GM19193 (cell line): ENCODE results near the gene PI16.

ENCODE experiments used
- POLR2A ChIP-seq: IDR thresholded peaks from 4 replicates; pipeline ENCODE4 v1.6.1; 2011; ENCODE audit not compliant: insufficient read depth, insufficient read length; ENCODE audit errors: extremely low read depth

The PI16 gene

DNA sequence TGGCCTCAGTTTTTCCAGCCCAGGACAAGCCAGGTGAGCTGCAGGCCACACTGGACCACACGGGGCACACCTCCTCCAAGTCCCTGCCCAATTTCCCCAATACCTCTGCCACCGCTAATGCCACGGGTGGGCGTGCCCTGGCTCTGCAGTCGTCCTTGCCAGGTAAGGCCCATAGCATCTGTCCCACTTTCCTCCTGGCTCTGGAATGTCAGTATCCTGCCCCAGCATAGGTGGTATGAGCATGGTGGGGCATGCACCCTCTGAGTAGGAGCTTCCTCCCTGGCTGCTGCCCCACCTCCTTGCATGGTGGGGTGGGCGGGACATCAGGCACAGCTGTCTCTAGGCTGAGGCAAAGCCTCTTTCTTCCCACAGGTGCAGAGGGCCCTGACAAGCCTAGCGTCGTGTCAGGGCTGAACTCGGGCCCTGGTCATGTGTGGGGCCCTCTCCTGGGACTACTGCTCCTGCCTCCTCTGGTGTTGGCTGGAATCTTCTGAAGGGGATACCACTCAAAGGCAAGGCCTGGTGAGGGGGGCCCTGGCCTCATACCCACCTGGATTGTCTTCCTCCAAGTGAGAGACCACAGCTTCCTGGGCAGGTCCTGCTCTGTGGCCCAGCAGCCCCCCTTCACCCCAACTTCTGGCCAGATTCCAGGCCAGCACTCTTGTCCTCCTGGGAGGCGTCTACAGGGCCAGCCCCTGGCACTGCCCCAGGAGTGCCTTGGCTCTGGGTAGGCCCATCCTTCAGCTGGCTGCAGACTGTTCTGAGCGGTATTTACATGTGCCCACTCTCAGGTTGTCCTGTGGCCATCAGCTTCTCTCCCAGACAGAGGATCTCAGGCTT lies 9.1 kb downstream of the PI16 start:
- no peak for TF ChIP-seq POLR2A

GRCh38 chr6:36964349-36964748 lies 9.8 kb downstream of the PI16 start:
- no peak for TF ChIP-seq POLR2A

- TF ChIP-seq POLR2A: no peak
Measured at GRCh38 chr6:36964908-36965307, 10.4 kb downstream of the PI16 start.

- peak; percentile 29 for TF ChIP-seq POLR2A
Measured at GRCh38 chr6:36967301-36967700, 12.8 kb downstream of the PI16 start.

DNA sequence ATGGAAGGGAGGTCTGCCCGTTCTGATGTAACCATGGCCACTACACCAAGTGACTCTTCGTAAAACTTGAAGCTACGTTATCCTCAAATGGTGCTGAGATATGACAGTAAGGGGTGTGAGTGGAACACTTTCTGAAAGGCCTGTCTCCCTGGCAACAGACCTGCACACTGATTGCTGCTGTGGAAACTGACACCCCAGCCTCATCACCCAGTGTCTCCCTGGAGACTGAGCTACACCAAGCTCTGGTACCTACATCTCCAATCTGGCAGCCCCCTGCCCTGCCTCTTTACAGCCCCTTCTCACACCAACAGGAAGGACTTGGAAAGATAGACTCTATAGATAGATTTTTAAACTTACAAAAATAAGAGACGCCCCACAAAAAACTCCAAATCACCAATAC lies 13.2 kb downstream of the PI16 start:
- TF ChIP-seq POLR2A: no peak

DNA sequence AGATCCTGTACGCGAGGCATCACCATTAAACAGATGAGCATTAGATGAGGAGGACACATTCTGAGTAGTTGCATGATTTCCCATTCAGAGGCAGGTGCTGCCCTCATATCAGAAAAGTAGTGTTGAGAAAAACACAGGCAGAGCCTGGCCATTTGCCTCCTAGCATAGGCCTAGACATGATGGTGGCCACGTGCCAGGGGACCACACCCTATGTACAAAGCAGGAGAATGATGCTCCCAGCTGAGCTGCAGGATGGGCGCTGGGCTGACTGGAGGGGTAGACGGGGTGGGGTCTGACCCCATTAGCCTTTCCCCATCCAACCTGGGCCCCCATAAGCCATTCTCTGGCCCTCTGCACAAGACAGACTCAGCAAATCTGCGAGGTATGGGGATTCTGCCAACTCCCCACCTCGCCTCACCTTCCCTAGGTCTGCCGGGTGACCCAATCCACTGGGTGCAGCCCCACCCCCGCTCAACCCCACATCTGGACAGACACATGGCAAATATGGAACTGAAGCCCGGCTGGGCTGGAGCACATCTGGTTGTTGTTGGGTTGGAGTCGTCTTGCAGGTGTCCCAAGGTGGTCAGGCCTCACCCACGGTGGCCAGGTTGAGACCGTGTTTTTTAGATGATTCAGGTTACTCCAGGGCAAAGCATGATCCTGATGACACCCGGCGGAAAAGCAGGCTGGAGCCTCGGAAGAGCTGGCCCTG lies 13.9 kb downstream of the PI16 start:
- TF ChIP-seq POLR2A: no peak

- no peak for TF ChIP-seq POLR2A
Measured at GRCh38 chr6:36969240-36969691, 14.7 kb downstream of the PI16 start.

GRCh38 chr6:36969988-36970891 lies 15.7 kb downstream of the PI16 start:
- TF ChIP-seq POLR2A: no peak

DNA sequence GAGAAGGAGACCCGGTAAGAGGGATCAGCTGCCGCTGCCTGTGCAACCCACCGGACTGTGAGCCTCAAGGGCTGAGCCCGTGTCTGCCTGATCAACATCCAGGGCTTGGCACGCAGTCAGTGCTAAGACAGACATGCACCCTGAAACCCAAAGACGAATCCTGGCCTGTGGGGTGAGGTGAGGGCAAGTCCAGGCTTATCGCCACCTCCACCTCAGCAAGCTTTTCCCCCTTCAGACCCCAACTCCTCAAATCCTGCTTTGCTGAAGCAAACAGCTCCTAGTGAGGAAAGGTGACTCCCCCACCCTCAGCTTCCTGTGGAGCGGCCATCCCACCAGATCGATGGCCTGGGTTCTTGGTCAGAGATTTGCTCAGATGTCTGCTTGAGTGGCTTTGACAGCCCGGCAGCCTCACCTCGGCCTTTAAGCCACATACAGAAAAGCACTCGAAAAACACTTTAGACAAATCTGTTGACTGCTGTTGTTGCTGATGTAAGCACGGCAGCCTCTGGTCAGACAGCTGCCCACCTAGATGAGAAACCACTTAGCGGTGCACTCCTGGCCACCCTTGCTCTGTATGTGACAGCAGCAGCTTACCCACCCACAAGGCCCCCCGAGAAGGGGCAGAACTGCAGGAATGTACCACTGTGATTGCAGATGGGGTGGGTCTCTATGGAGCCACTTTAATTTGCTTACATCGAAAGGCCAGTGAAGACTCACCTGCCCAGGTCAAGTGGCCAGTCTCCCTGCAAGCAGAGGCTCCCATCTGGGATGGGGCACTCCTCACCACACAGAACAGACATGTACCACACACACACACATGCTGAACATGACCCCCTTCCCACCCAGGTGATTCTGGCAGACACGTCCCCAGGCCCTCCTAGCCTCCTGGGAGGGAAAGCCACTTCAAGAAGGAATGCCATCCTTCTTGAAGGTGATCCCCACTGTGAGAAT lies 16.6 kb downstream of the PI16 start:
- TF ChIP-seq POLR2A: no peak

DNA sequence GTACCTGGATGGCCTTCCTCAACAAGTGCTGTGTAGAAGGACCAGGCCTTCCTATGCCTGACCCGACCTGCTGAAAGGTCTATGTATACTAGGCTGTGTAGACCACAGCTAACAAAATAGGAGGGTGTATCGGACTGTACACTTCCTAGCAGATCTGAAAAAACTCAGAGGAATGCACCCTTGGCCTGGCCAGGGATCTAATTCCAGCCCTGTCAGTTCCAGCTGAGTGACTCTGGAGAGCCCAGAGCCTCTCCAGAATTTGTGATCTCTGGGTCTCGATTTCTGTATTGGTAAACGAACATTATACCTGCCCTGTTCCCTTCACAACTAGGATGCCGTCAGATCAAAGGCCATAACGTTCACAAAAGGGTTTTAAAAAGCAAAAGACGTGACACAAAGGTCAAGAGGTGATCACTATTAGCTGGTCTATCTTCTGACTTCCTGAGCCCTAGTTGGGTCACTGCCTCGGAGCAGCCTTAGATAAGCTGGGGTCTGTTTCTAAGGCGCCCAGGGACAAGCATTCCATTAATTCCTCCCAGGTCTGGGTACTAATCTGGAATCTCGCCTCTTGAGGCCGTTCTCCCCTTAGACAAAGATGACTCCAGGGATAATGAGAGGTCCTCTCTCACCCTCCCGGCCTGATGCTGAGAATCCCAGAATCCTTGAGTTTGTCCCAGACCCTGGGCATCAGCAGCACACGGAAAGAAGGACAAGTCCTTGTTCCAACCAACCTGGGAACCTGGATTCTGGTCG lies 17.6 kb downstream of the PI16 start:
- no peak for TF ChIP-seq POLR2A

GRCh38 chr6:36973190-36973589 lies 18.7 kb downstream of the PI16 start:
- no peak for TF ChIP-seq POLR2A

DNA sequence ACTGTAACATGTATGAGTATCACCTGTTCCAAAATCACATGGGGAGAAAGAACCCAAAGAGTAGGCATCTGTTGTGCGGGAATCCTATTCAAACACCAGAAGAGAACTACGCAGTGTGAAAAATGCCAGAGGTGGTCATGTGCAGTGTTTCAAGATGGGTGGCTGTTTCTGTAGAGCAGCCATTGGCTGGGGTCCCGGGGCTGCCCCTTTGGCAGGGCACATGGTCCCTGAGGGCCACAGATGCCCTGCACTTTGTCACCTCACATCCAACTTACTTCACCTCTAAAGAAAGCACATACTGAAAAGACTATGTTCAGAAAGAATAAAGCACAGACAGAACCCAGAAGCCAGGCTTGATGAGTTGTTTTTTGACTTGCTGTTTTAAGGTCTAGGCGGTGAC lies 19.1 kb downstream of the PI16 start:
- TF ChIP-seq POLR2A: no peak
